SK-N-MC (cell line): Measurements from ENCODE around the gene CELSR3.

ENCODE experiments used
- EZH2 ChIP-seq: fragments of 200-600 bp; sonication (generic); IDR thresholded peaks from one replicate; pipeline ENCODE4 v1.6.1; 2017; ENCODE audit warnings: antibody characterized with exemption
- POLR2AphosphoS5 ChIP-seq: IDR thresholded peaks from 2 replicates; pipeline ENCODE4 v1.6.1; 2012; ENCODE audit warnings: mild to moderate bottlenecking, low read depth, low read length, borderline replicate concordance

DNA sequence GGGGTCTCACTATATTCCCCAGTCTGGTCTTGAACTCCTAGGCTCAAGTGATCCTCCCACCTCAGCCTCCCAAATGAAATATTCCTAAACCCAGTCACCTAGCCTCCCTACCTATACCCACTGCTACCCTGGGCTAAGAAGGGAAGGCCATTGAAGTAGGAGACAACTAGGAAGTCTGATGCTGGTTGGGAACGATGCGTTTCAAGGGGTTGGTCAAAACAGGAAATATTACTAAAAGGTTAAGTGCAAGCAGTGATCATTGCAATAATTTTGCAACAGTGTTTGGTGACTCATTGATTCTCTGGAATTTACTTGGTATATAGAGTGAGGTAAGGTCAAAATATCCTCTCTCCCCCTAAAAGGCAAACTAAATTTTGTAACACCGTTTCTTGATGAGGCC lies 48.6 kb downstream of the CELSR3 start:
- TF ChIP-seq POLR2AphosphoS5, result no peak
- TF ChIP-seq EZH2, result no peak
